SK-N-SH treated with all-trans-retinoic acid at 6 μM for 48 hours (cell line): ENCODE results near the gene VAV1.

Experiments used
- ATAC-seq: fragments of 200-7000 bp; cut with Tn5 transposase; 3 replicates; pipeline ENCODE4 v1.9.1; 2020; ENCODE audit warnings: mild to moderate bottlenecking, moderate library complexity
- BACH2 ChIP-seq: fragments of 250-450 bp; sonication (Bioruptor Pico); IDR thresholded peaks from 2 replicates; pipeline ENCODE4 v1.9.0; 2021; ENCODE audit warnings: mild to moderate bottlenecking, borderline replicate concordance
- CSDC2 ChIP-seq: fragments of 250-450 bp; sonication (Bioruptor Pico); IDR thresholded peaks from 2 replicates; pipeline ENCODE4 v1.5.0; 2020; ENCODE audit warnings: mild to moderate bottlenecking, moderate library complexity
- ESRRG ChIP-seq: fragments of 250-450 bp; sonication (Bioruptor Pico); IDR thresholded peaks from 2 replicates; pipeline ENCODE4 v1.6.1; 2021; ENCODE audit warnings: mild to moderate bottlenecking
- GLIS3 ChIP-seq: fragments of 250-450 bp; sonication (Bioruptor Pico); IDR thresholded peaks from 2 replicates; pipeline ENCODE4 v1.5.0; 2020; ENCODE audit warnings: mild to moderate bottlenecking, moderate library complexity
- ISL1 ChIP-seq: fragments of 250-450 bp; sonication (Bioruptor Pico); IDR thresholded peaks from 2 replicates; pipeline ENCODE4 v2.1.2; 2022; ENCODE audit warnings: mild to moderate bottlenecking, moderate library complexity
- OSR1 ChIP-seq: fragments of 250-450 bp; sonication (Bioruptor Pico); IDR thresholded peaks from 2 replicates; pipeline ENCODE4 v1.8.0; 2022; ENCODE audit warnings: moderate library complexity, mild to moderate bottlenecking, inconsistent platforms
- PPARA ChIP-seq: fragments of 250-450 bp; sonication (Bioruptor Pico); IDR thresholded peaks from 2 replicates; pipeline ENCODE4 v1.5.0; 2020; ENCODE audit warnings: mild to moderate bottlenecking, borderline replicate concordance
- RARB ChIP-seq: fragments of 250-450 bp; sonication (Bioruptor Pico); IDR thresholded peaks from 2 replicates; pipeline ENCODE4 v1.8.0; 2021; ENCODE audit warnings: mild to moderate bottlenecking, moderate library complexity
- SNAI2 ChIP-seq: fragments of 250-450 bp; sonication (Bioruptor Pico); IDR thresholded peaks from 2 replicates; pipeline ENCODE4 v1.5.0; 2020; ENCODE audit warnings: mild to moderate bottlenecking, moderate library complexity
- ZC3H10 ChIP-seq: fragments of 250-450 bp; sonication (Bioruptor Pico); IDR thresholded peaks from 2 replicates; pipeline ENCODE4 v1.5.1; 2021; ENCODE audit warnings: mild to moderate bottlenecking, moderate library complexity
- ZNF565 ChIP-seq: fragments of 450-650 bp; formaldehyde crosslinking; conservative IDR thresholded peaks from 2 replicates; pipeline ENCODE4 v1.5.0; 2020; ENCODE audit warnings: low read depth, mild to moderate bottlenecking, moderate library complexity
- ZNF70 ChIP-seq: fragments of 450-650 bp; formaldehyde crosslinking; IDR thresholded peaks from 2 replicates; pipeline ENCODE4 v1.5.0; 2020; ENCODE audit warnings: mild to moderate bottlenecking, moderate library complexity
- ZNF8 ChIP-seq: fragments of 450-650 bp; formaldehyde crosslinking; IDR thresholded peaks from 2 replicates; pipeline ENCODE4 v1.5.0; 2020; ENCODE audit warnings: mild to moderate bottlenecking, moderate library complexity
- TF ChIP-seq, protein P1 (sequence below): fragments of 250-450 bp; sonication (Bioruptor Pico); IDR thresholded peaks from 2 replicates; pipeline ENCODE4 v1.5.1; 2020; ENCODE audit warnings: low read depth, mild to moderate bottlenecking, moderate library complexity
- TF ChIP-seq, protein P2 (sequence below): fragments of 250-450 bp; sonication (Bioruptor Pico); IDR thresholded peaks from 2 replicates; pipeline ENCODE4 v1.5.1; 2021; ENCODE audit warnings: mild to moderate bottlenecking, moderate library complexity
- TF ChIP-seq, protein P3 (sequence below): fragments of 250-450 bp; sonication (Bioruptor Pico); IDR thresholded peaks from 2 replicates; pipeline ENCODE4 v1.5.0; 2020; ENCODE audit warnings: mild to moderate bottlenecking, moderate library complexity
- TF ChIP-seq, protein P4 (sequence below): fragments of 250-450 bp; sonication (Bioruptor Pico); IDR thresholded peaks from 2 replicates; pipeline ENCODE4 v1.8.0; 2021; ENCODE audit warnings: low read depth, mild to moderate bottlenecking, moderate library complexity, borderline replicate concordance
- TF ChIP-seq, protein P5 (sequence below): fragments of 250-450 bp; sonication (Bioruptor Pico); IDR thresholded peaks from 2 replicates; pipeline ENCODE4 v1.8.0; 2020; ENCODE audit warnings: mild to moderate bottlenecking, moderate library complexity, borderline replicate concordance

Gene VAV1

DNA sequence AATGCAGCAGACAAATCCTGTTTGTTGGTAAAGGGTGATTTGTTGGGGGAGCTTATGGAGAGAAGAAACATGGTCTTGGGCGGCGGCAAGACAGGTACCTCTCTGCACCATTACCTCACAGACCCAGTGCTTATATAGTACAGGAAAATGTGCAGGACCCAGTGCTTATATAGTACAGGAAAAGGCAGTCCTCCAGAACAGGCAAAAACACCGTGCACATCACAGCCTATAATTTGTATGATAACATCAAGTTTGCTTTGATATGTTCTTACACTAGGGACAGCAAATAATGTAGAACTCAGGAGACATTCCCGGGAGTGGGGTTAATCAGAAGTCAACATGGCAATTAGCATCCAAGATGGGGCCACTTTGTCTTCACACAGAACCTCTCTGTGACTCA lies 20.9 kb downstream of the VAV1 start:
- no peak for ATAC-seq
- TF ChIP-seq OSR1 (CRISPR knock-in tag) = no peak
- TF ChIP-seq, protein P1, sequence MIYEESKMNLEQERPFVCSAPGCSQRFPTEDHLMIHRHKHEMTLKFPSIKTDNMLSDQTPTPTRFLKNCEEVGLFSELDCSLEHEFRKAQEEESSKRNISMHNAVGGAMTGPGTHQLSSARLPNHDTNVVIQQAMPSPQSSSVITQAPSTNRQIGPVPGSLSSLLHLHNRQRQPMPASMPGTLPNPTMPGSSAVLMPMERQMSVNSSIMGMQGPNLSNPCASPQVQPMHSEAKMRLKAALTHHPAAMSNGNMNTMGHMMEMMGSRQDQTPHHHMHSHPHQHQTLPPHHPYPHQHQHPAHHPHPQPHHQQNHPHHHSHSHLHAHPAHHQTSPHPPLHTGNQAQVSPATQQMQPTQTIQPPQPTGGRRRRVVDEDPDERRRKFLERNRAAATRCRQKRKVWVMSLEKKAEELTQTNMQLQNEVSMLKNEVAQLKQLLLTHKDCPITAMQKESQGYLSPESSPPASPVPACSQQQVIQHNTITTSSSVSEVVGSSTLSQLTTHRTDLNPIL (CRISPR knock-in tag) = no peak
- no peak for TF ChIP-seq RARB (CRISPR knock-in tag)
- no peak for TF ChIP-seq ISL1 (CRISPR knock-in tag)
- no peak for TF ChIP-seq ESRRG

DNA sequence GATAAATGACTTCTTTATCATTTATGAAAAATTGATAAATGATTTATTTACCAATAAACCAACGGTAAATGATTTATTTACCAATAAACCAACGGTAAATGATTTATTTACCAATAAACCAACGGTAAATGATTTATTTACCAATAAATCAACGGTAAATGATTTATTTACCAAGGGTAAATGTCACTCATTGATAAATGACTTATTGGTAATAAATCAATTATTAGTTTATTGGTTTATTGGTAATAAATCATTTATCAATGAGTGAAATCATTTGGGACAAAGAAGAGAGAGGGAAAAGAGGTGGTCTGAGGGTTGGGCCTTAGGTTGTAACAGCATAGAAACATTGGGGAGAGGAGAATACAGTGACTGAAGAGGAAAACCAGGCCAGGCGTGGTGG lies 21.5 kb downstream of the VAV1 start:
- no peak for ATAC-seq

DNA sequence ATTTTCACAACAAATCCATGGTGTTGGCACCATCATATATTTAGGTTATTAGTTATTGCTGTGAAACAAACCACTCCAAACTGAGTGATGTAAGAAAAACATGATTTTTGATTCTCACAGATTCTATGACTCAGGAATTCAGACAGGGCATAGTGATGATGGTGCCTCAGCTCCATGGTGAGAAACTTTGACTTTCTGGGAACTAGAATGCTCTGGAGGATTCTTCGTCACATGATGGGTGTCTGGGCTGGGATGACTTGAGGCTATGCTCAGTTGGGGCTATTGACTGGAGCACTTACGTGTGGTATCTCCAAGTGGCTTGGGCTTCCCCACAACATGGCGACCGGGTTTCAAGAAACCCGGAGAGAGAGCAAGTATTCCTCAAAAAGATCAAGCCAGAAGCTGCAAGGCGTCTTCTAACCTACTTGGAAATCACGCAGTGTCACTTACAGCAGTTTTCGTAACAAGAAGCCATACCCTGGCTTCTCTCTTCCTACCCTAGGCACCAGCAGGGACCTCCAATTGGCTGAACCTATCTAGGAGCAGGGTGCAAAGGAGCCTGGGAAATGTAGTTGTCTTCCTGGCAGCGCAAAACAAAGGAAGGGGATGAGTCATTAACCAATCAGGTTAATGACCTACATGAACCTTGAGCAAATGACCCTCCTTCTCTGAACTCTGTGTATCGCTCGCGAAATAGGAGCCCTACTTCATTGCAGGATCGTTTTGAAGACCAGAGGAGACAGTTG lies 22.4 kb downstream of the VAV1 start:
- ATAC-seq = no peak
- TF ChIP-seq ZNF565 (peak; percentile 73; the same call in 1 of the 2 replicates), GLIS3 (no peak), ZNF8 (CRISPR knock-in tag) (no peak), SNAI2 (CRISPR knock-in tag) (no peak), RARB (CRISPR knock-in tag) (no peak), ZC3H10 (CRISPR knock-in tag) (no peak), PPARA (CRISPR knock-in tag) (no peak)
- TF ChIP-seq, protein P2, sequence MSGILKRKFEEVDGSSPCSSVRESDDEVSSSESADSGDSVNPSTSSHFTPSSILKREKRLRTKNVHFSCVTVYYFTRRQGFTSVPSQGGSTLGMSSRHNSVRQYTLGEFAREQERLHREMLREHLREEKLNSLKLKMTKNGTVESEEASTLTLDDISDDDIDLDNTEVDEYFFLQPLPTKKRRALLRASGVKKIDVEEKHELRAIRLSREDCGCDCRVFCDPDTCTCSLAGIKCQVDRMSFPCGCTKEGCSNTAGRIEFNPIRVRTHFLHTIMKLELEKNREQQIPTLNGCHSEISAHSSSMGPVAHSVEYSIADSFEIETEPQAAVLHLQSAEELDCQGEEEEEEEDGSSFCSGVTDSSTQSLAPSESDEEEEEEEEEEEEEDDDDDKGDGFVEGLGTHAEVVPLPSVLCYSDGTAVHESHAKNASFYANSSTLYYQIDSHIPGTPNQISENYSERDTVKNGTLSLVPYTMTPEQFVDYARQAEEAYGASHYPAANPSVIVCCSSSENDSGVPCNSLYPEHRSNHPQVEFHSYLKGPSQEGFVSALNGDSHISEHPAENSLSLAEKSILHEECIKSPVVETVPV (CRISPR knock-in tag) = no peak
- TF ChIP-seq, all 23 proteins: peak for 1

More for the DNA sequence above, 21.5 kb downstream of the VAV1 start:
- TF ChIP-seq, protein P3, sequence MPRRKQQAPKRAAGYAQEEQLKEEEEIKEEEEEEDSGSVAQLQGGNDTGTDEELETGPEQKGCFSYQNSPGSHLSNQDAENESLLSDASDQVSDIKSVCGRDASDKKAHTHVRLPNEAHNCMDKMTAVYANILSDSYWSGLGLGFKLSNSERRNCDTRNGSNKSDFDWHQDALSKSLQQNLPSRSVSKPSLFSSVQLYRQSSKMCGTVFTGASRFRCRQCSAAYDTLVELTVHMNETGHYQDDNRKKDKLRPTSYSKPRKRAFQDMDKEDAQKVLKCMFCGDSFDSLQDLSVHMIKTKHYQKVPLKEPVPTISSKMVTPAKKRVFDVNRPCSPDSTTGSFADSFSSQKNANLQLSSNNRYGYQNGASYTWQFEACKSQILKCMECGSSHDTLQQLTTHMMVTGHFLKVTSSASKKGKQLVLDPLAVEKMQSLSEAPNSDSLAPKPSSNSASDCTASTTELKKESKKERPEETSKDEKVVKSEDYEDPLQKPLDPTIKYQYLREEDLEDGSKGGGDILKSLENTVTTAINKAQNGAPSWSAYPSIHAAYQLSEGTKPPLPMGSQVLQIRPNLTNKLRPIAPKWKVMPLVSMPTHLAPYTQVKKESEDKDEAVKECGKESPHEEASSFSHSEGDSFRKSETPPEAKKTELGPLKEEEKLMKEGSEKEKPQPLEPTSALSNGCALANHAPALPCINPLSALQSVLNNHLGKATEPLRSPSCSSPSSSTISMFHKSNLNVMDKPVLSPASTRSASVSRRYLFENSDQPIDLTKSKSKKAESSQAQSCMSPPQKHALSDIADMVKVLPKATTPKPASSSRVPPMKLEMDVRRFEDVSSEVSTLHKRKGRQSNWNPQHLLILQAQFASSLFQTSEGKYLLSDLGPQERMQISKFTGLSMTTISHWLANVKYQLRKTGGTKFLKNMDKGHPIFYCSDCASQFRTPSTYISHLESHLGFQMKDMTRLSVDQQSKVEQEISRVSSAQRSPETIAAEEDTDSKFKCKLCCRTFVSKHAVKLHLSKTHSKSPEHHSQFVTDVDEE (CRISPR knock-in tag) = no peak
- TF ChIP-seq ESRRG = no peak
- TF ChIP-seq CSDC2 (CRISPR knock-in tag) = no peak
- TF ChIP-seq, all 23 proteins: peak for 0

DNA sequence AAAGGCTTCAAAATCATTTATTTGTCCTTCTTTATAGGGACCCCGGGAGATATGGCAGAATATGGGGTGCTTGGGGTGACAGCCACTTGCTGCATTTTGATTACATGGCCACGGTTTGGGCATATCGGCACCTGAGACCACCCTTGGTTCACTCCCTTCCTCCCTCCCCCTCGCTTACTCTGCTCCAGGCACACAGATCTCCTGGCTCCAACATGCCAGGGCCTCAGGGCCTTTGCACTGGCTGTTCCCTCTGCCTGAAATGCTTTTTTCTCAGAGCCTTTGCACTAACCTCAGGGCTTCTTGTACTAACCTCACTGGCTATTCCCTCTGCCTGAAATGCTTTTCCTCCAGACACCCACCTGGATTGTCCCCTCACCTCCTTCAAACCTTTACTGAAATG lies 23.8 kb downstream of the VAV1 start:
- TF ChIP-seq, protein P2 (CRISPR knock-in tag) = no peak
- no peak for TF ChIP-seq GLIS3
- no peak for TF ChIP-seq ZNF70 (CRISPR knock-in tag)
- TF ChIP-seq, protein P4, sequence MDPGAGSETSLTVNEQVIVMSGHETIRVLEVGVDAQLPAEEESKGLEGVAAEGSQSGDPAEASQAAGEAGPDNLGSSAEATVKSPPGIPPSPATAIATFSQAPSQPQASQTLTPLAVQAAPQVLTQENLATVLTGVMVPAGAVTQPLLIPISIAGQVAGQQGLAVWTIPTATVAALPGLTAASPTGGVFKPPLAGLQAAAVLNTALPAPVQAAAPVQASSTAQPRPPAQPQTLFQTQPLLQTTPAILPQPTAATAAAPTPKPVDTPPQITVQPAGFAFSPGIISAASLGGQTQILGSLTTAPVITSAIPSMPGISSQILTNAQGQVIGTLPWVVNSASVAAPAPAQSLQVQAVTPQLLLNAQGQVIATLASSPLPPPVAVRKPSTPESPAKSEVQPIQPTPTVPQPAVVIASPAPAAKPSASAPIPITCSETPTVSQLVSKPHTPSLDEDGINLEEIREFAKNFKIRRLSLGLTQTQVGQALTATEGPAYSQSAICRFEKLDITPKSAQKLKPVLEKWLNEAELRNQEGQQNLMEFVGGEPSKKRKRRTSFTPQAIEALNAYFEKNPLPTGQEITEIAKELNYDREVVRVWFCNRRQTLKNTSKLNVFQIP = no peak
- no peak for TF ChIP-seq ESRRG
- TF ChIP-seq, protein P5, sequence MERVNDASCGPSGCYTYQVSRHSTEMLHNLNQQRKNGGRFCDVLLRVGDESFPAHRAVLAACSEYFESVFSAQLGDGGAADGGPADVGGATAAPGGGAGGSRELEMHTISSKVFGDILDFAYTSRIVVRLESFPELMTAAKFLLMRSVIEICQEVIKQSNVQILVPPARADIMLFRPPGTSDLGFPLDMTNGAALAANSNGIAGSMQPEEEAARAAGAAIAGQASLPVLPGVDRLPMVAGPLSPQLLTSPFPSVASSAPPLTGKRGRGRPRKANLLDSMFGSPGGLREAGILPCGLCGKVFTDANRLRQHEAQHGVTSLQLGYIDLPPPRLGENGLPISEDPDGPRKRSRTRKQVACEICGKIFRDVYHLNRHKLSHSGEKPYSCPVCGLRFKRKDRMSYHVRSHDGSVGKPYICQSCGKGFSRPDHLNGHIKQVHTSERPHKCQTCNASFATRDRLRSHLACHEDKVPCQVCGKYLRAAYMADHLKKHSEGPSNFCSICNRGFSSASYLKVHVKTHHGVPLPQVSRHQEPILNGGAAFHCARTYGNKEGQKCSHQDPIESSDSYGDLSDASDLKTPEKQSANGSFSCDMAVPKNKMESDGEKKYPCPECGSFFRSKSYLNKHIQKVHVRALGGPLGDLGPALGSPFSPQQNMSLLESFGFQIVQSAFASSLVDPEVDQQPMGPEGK (CRISPR knock-in tag) = no peak
- TF ChIP-seq CSDC2 (CRISPR knock-in tag) = no peak
- TF ChIP-seq SNAI2 (CRISPR knock-in tag) = no peak
- TF ChIP-seq, protein P1 (CRISPR knock-in tag) = no peak
- TF ChIP-seq RARB (CRISPR knock-in tag) = no peak
- no peak for TF ChIP-seq PPARA (CRISPR knock-in tag)
- no peak for TF ChIP-seq BACH2 (CRISPR knock-in tag)
- TF ChIP-seq ZNF8 (CRISPR knock-in tag) = no peak
- ATAC-seq = no peak
